Superior temporal gyrus (tissue), 1 donor: Measurements from ENCODE around the gene BSN.
"Not testable (repeated sequence)": the region's sequence is repeated elsewhere in the genome, so short reads cannot be mapped to it uniquely, and the experiment has no call there.

ENCODE experiments used
- DNase-seq: peaks from one replicate; pipeline ENCODE4 v3.0.0-alpha.2; 2016; ENCODE audit errors: extremely low spot score

The BSN gene

GRCh38 chr3:49535971-49536874 is 18.1 kb upstream of the BSN start:
- no peak for DNase-seq

- DNase-seq: no peak
These were observed 17.3 kb upstream of the BSN start for GRCh38 chr3:49536875-49537533.

- peak; percentile 94 for DNase-seq
These were observed 14.4 kb upstream of the BSN start for GRCh38 chr3:49539659-49540560.

GRCh38 chr3:49552087-49552486 is 2.2 kb upstream of the BSN start:
- no peak for DNase-seq

- no peak for DNase-seq
These were observed 969 bp upstream of the BSN start for GRCh38 chr3:49553324-49553691.

- DNase-seq: no peak
These were observed 472 bp downstream of the BSN start for GRCh38 chr3:49554633-49555265.

- DNase-seq: no peak
These were observed 2.4 kb downstream of the BSN start for GRCh38 chr3:49556500-49557275.

- no peak for DNase-seq
These were observed 8.8 kb downstream of the BSN start for GRCh38 chr3:49563040-49563578.

GRCh38 chr3:49563766-49564165 is 9.5 kb downstream of the BSN start:
- DNase-seq: peak; percentile 20

GRCh38 chr3:49566312-49566711 is 12.0 kb downstream of the BSN start:
- no peak for DNase-seq

- DNase-seq: no peak
These were observed 13.1 kb downstream of the BSN start for GRCh38 chr3:49567406-49567805.

GRCh38 chr3:49568965-49569364 is 14.7 kb downstream of the BSN start:
- DNase-seq: no peak

GRCh38 chr3:49570028-49570654 is 15.9 kb downstream of the BSN start:
- no peak for DNase-seq

GRCh38 chr3:49582177-49582576 is 27.9 kb downstream of the BSN start:
- no peak for DNase-seq

- DNase-seq: not testable (repeated sequence)
These were observed 31.0 kb downstream of the BSN start for GRCh38 chr3:49585261-49585755.

GRCh38 chr3:49591615-49592014 is 37.3 kb downstream of the BSN start:
- DNase-seq: no peak

GRCh38 chr3:49593041-49593440 is 38.8 kb downstream of the BSN start:
- DNase-seq: no peak

GRCh38 chr3:49600781-49601180 is 46.5 kb downstream of the BSN start:
- no peak for DNase-seq

GRCh38 chr3:49601358-49602048 is 47.2 kb downstream of the BSN start:
- DNase-seq: peak; percentile 65
